ENCODE results near the gene LRRC45. TPM values are rescaled to one million over a fixed set of nuclear protein-coding genes. Genes with fewer than 3 reads are reported as not detected.

LRRC45 gene
- polyA plus RNA-seq, 1 donor (not counting 4 experiments of a cell fraction or from before 2014, with no cell fraction given) = 2.5 TPM

- dilution Hi-C loops (cut with MboI; ENCODE audit: extremely low pct_ligation_motif_present, low sequenced_read_pairs) = no loop called here
- H2AFZ ChIP-seq (ENCODE audit: control insufficient read depth, low read length) = no peak overlapping the region
- TF ChIP-seq EZH2 (IDR thresholded peaks at IDR 0.05; ENCODE audit: low read length) (no peak), CTCF (optimal IDR thresholded peaks at IDR 0.05 in 1 of 3, IDR thresholded peaks at IDR 0.05 in 1 of 3, conservative IDR thresholded peaks at IDR 0.05 in 1 of 3; ENCODE audit: extremely low read depth in 1 of 3, insufficient read depth in 2 of 3, low read length in 3 of 3) (no peak)
- H3K9me3 ChIP-seq (ENCODE audit: control insufficient read depth, low read depth, low read length) = no peaks in the 10 kb centered on the region
- no peak for FAIRE-seq
- no peak for DNase-seq (ENCODE audit: low read depth, low spot score)
- no peaks in the 10 kb centered on the region for H3K9me1 ChIP-seq (ENCODE audit: control insufficient read depth, extremely low read depth, insufficient read depth, low read length)
- H3K9ac ChIP-seq (ENCODE audit: control insufficient read depth, extremely low read depth, insufficient read depth, low read length) = no peak overlapping the region
- no peak overlapping the region for H3K27ac ChIP-seq (ENCODE audit: control insufficient read depth, insufficient read depth, low read length)
- no peaks in the 10 kb centered on the region for H3K27me3 ChIP-seq (ENCODE audit: control insufficient read depth, extremely low read depth, insufficient read depth, low read length)
- no peak overlapping the region for H3K4me2 ChIP-seq (ENCODE audit: control insufficient read depth, extremely low read depth, insufficient read depth, low read depth, low read length)
- no peak overlapping the region for H3K4me3 ChIP-seq (ENCODE audit: control insufficient read depth in 2 of 3, extremely low read depth in 1 of 3, insufficient read depth in 2 of 3, low read depth in 1 of 3, low read length in 3 of 3)
- H3K4me1 ChIP-seq (ENCODE audit: control insufficient read depth, extremely low read depth, insufficient read depth, low read length) = peaks cover 10% of the 10 kb centered on the region
- H3K36me3 ChIP-seq (ENCODE audit: control insufficient read depth in 2 of 2, extremely low read depth in 1 of 2, insufficient read depth in 2 of 2, low read length in 2 of 2) = peaks cover 6 to 12% of the 10 kb centered on the region in 2 experiments
- H4K20me1 ChIP-seq (ENCODE audit: control insufficient read depth, extremely low read depth, insufficient read depth, low read length) = no peaks in the 10 kb centered on the region
- no peaks in the 10 kb centered on the region for H3K79me2 ChIP-seq (ENCODE audit: control insufficient read depth, insufficient read depth, low read length)
Observed at GRCh38 chr17:81983011-81983638, 40.0 kb upstream of the LRRC45 start.

GRCh38 chr17:81983639-81984373, 39.3 kb upstream of the LRRC45 start:
- dilution Hi-C loops (cut with MboI; ENCODE audit: extremely low pct_ligation_motif_present, low sequenced_read_pairs) = no loop called here
- FAIRE-seq (no peak), DNase-seq (ENCODE audit: low read depth, low spot score) (no peak)
- Histone ChIP-seq H3K4me1 (ENCODE audit: control insufficient read depth, extremely low read depth, insufficient read depth, low read length) (peaks cover 10% of the 10 kb centered on the region), H3K4me2 (ENCODE audit: control insufficient read depth, extremely low read depth, insufficient read depth, low read depth, low read length) (no peak overlapping the region), H3K4me3 (ENCODE audit: control insufficient read depth in 2 of 3, extremely low read depth in 1 of 3, insufficient read depth in 2 of 3, low read depth in 1 of 3, low read length in 3 of 3) (no peak overlapping the region), H3K36me3 (ENCODE audit: control insufficient read depth in 2 of 2, extremely low read depth in 1 of 2, insufficient read depth in 2 of 2, low read length in 2 of 2) (peaks cover 6 to 12% of the 10 kb centered on the region in 2 experiments), H3K9ac (ENCODE audit: control insufficient read depth, extremely low read depth, insufficient read depth, low read length) (no peak overlapping the region), H3K9me3 (ENCODE audit: control insufficient read depth, low read depth, low read length) (no peaks in the 10 kb centered on the region), H3K79me2 (ENCODE audit: control insufficient read depth, insufficient read depth, low read length) (no peaks in the 10 kb centered on the region), H3K9me1 (ENCODE audit: control insufficient read depth, extremely low read depth, insufficient read depth, low read length) (no peaks in the 10 kb centered on the region), H3K27me3 (ENCODE audit: control insufficient read depth, extremely low read depth, insufficient read depth, low read length) (no peaks in the 10 kb centered on the region), H4K20me1 (ENCODE audit: control insufficient read depth, extremely low read depth, insufficient read depth, low read length) (no peaks in the 10 kb centered on the region), H2AFZ (ENCODE audit: control insufficient read depth, low read length) (no peak overlapping the region), H3K27ac (ENCODE audit: control insufficient read depth, insufficient read depth, low read length) (no peak overlapping the region)
- TF ChIP-seq EZH2 (IDR thresholded peaks at IDR 0.05; ENCODE audit: low read length) = no peak
- TF ChIP-seq CTCF (optimal IDR thresholded peaks at IDR 0.05 in 1 of 3, IDR thresholded peaks at IDR 0.05 in 1 of 3, conservative IDR thresholded peaks at IDR 0.05 in 1 of 3; ENCODE audit: extremely low read depth in 1 of 3, insufficient read depth in 2 of 3, low read length in 3 of 3) = no peak
